H1 (cell line): Measurements from ENCODE around the gene AAR2. TPM values are rescaled to one million over a fixed set of nuclear protein-coding genes. Genes with fewer than 3 reads are reported as not detected.

Experiments
- CTCF ChIA-PET: fragments of 300-600 bp; sonication (Branson Sonifier 250); formaldehyde crosslinking; loops from one replicate; lab custom pipeline; 2021; ENCODE audit not compliant: partially characterized antibody; lab: Charles Lee
- POLR2A ChIA-PET: fragments of 300-600 bp; sonication (Branson Sonifier 250); formaldehyde crosslinking; loops from one replicate; lab custom pipeline; 2021; ENCODE audit warnings: inconsistent platforms; ENCODE audit not compliant: partially characterized antibody; lab: Charles Lee
- DNase-seq, 2 experiments: peaks; one replicate each; pipeline versions ENCODE4 v3.0.0 to v3.0.0-alpha.2; 2010 to 2022; ENCODE audit warnings: low spot score in 2 of 2, low read depth in 1 of 2, mixed read lengths in 1 of 2
- FAIRE-seq: peaks from 2 replicates; lab custom pipeline; 2011; peaks lifted over from hg19 to GRCh38; lab: Jason Lieb, UNC
- H2AFZ ChIP-seq: 2 replicates; pipeline ENCODE4 v1.8.1; 2012; ENCODE audit warnings: low read length, inconsistent platforms
- H2AK5ac ChIP-seq: 2 replicates; pipeline ENCODE4 v1.6.1; 2013; ENCODE audit warnings: low read depth, low read length
- H2BK120ac ChIP-seq: replicated peaks from 2 replicates; pipeline ENCODE3; 2013; ENCODE audit warnings: low read depth, low read length, inconsistent platforms
- H2BK12ac ChIP-seq: 2 replicates; pipeline ENCODE4 v1.6.1; 2013; ENCODE audit warnings: low read depth, low read length
- H2BK15ac ChIP-seq: 2 replicates; pipeline ENCODE4 v1.6.1; 2013; ENCODE audit warnings: low read length
- H2BK20ac ChIP-seq: 2 replicates; pipeline ENCODE4 v1.6.1; 2013; ENCODE audit warnings: low read length
- H2BK5ac ChIP-seq: 2 replicates; pipeline ENCODE4 v1.6.1; 2013; ENCODE audit warnings: low read depth, low read length
- H3K14ac ChIP-seq: 2 replicates; pipeline ENCODE4 v1.6.1; 2013; ENCODE audit warnings: inconsistent platforms; ENCODE audit not compliant: insufficient read length
- H3K18ac ChIP-seq: 2 replicates; pipeline ENCODE4 v1.6.1; 2013; ENCODE audit warnings: low read length; ENCODE audit errors: extremely low read depth
- H3K23ac ChIP-seq: 2 replicates; pipeline ENCODE4 v1.6.1; 2013; ENCODE audit warnings: inconsistent platforms; ENCODE audit not compliant: insufficient read length
- H3K23me2 ChIP-seq: 2 replicates; pipeline ENCODE4 v1.6.1; 2013; ENCODE audit warnings: low read depth, low read length
- H3K27ac ChIP-seq: 2 replicates; pipeline ENCODE4 v1.6.1; 2011; ENCODE audit warnings: low read depth, low read length, inconsistent platforms
- H3K27me3 ChIP-seq, 4 experiments: replicated peaks in 1 of 4; 1 replicate in 1 of 4; 2 replicates in 3 of 4; pipeline versions ENCODE4 v1.6.1 to v1.8.1; 2011 to 2013; ENCODE audit warnings: low read length in 3 of 4, mild to moderate bottlenecking in 3 of 4, inconsistent platforms in 2 of 4, mixed read lengths in 2 of 4, moderate library complexity in 1 of 4; ENCODE audit not compliant: control insufficient read depth in 3 of 4, insufficient read depth in 3 of 4; ENCODE audit errors: extremely low read depth in 1 of 4
- H3K36me3 ChIP-seq, 4 experiments: 2 replicates each; pipeline versions ENCODE4 v1.6.1 to v1.8.1; 2011 to 2013; ENCODE audit warnings: mild to moderate bottlenecking in 4 of 4, low read length in 3 of 4, moderate library complexity in 2 of 4, control low read depth in 1 of 4, inconsistent platforms in 1 of 4; ENCODE audit not compliant: insufficient read depth in 4 of 4, control insufficient read depth in 2 of 4
- H3K4ac ChIP-seq: replicated peaks from 2 replicates; pipeline ENCODE3; 2013; ENCODE audit warnings: low read length, low read depth, mixed read lengths, inconsistent platforms; ENCODE audit not compliant: insufficient read length
- H3K4me1 ChIP-seq, 4 experiments: replicated peaks in 1 of 4; 1 replicate in 1 of 4; 2 replicates in 3 of 4; pipeline versions ENCODE4 v1.6.1 to v1.8.1; 2011 to 2013; ENCODE audit warnings: low read length in 3 of 4, inconsistent platforms in 2 of 4, mixed read lengths in 1 of 4; ENCODE audit not compliant: insufficient read depth in 4 of 4, control insufficient read depth in 3 of 4
- H3K4me2 ChIP-seq, 2 experiments: 2 replicates each; pipeline versions ENCODE4 v1.6.1 to v1.8.1; 2011 to 2013; ENCODE audit warnings: low read depth in 2 of 2, low read length in 2 of 2, control low read depth in 1 of 2, inconsistent platforms in 1 of 2, mild to moderate bottlenecking in 1 of 2; ENCODE audit not compliant: insufficient read depth in 1 of 2
- H3K4me3 ChIP-seq, 4 experiments: fragments of 200-600, 300-600 bp in 1 of 4; sonication (generic), shearing (Covaris generic), sonication (Bioruptor Twin) in 1 of 4; 2 replicates each; pipeline versions ENCODE4 v1.5.1 to v1.8.1; 2011 to 2016; ENCODE audit warnings: low read length in 4 of 4, low read depth in 3 of 4, control low read depth in 2 of 4, inconsistent platforms in 2 of 4, mild to moderate bottlenecking in 2 of 4, mixed read lengths in 1 of 4, moderate library complexity in 1 of 4; ENCODE audit not compliant: insufficient read depth in 2 of 4; ENCODE audit errors: extremely low read depth in 1 of 4
- H3K56ac ChIP-seq: replicated peaks from 2 replicates; pipeline ENCODE3; 2013; ENCODE audit warnings: low read depth, mild to moderate bottlenecking, mixed read lengths, low read length, inconsistent platforms; ENCODE audit not compliant: insufficient read length
- H3K79me1 ChIP-seq: 2 replicates; pipeline ENCODE4 v1.6.1; 2013; ENCODE audit warnings: low read depth, low read length, control low read depth
- H3K79me2 ChIP-seq, 2 experiments: 2 replicates each; pipeline versions ENCODE4 v1.6.1 to v1.8.1; 2012 to 2013; ENCODE audit warnings: low read length in 2 of 2, mild to moderate bottlenecking in 2 of 2, inconsistent platforms in 1 of 2; ENCODE audit not compliant: insufficient read depth in 2 of 2, control insufficient read depth in 1 of 2
- H3K9ac ChIP-seq, 4 experiments: replicated peaks in 1 of 4; 1 replicate in 1 of 4; 2 replicates in 3 of 4; pipeline versions ENCODE4 v1.6.1 to v1.8.1; 2011 to 2013; ENCODE audit warnings: low read depth in 3 of 4, low read length in 3 of 4, control low read depth in 2 of 4, mild to moderate bottlenecking in 2 of 4, moderate library complexity in 2 of 4, inconsistent platforms in 1 of 4; ENCODE audit errors: extremely low read depth in 1 of 4
- H3K9me3 ChIP-seq, 2 experiments: 2 replicates each; pipeline versions ENCODE4 v1.6.1 to v1.8.1; 2012 to 2013; ENCODE audit warnings: mild to moderate bottlenecking in 2 of 2, moderate library complexity in 2 of 2, control low read depth in 1 of 2, inconsistent platforms in 1 of 2, low read depth in 1 of 2, low read length in 1 of 2, mixed read lengths in 1 of 2; ENCODE audit not compliant: insufficient read depth in 2 of 2
- H4K20me1 ChIP-seq, 2 experiments: replicated peaks in 1 of 2; 2 replicates each; pipeline versions ENCODE3 to v1.8.1; 2011 to 2013; ENCODE audit warnings: inconsistent platforms in 2 of 2, low read length in 2 of 2, mild to moderate bottlenecking in 1 of 2; ENCODE audit not compliant: insufficient read depth in 2 of 2, control insufficient read depth in 1 of 2
- H4K5ac ChIP-seq: 2 replicates; pipeline ENCODE4 v1.6.1; 2013; ENCODE audit warnings: low read length, low read depth, mixed read lengths, inconsistent platforms; ENCODE audit not compliant: insufficient read length
- H4K8ac ChIP-seq: 2 replicates; pipeline ENCODE4 v1.8.0; 2013; ENCODE audit warnings: mild to moderate bottlenecking, moderate library complexity, low read length, inconsistent platforms; ENCODE audit not compliant: insufficient read depth; ENCODE audit errors: extremely low read depth
- H4K91ac ChIP-seq: replicated peaks from 2 replicates; pipeline ENCODE3; 2013; ENCODE audit warnings: low read length, mixed read lengths, inconsistent platforms; ENCODE audit not compliant: insufficient read length
- ASH2L ChIP-seq: fragments of 200-600, 300-600 bp; sonication (generic); IDR thresholded peaks from one replicate; pipeline ENCODE4 v1.7.1; 2017; ENCODE audit warnings: low read length
- ATF3 ChIP-seq: IDR thresholded peaks from 2 replicates; pipeline ENCODE4 v1.6.1; 2011; ENCODE audit warnings: low read depth, mild to moderate bottlenecking, low read length; ENCODE audit not compliant: insufficient read depth
- CTBP2 ChIP-seq: IDR thresholded peaks from 2 replicates; pipeline ENCODE4 v1.7.0; 2011; ENCODE audit warnings: borderline replicate concordance, mild to moderate bottlenecking, moderate library complexity, mixed read lengths, low read length; ENCODE audit not compliant: insufficient read depth, insufficient read length
- CTCF ChIP-seq, 3 experiments: IDR thresholded peaks; 1 replicate in 2 of 3; 2 replicates in 1 of 3; pipeline versions ENCODE4 v1.5.1 to v1.6.1; 2011; ENCODE audit warnings: low read length in 3 of 3, mild to moderate bottlenecking in 3 of 3, inconsistent platforms in 2 of 3, low read depth in 1 of 3, moderate library complexity in 1 of 3; ENCODE audit not compliant: insufficient read depth in 1 of 3; ENCODE audit errors: control extremely low read depth in 1 of 3
- EP300 ChIP-seq, 2 experiments: IDR thresholded peaks; 1 replicate in 1 of 2; 2 replicates in 1 of 2; pipeline ENCODE4 v1.6.1; 2011 to 2012; ENCODE audit warnings: low read depth in 2 of 2, low read length in 2 of 2, mild to moderate bottlenecking in 2 of 2, borderline replicate concordance in 1 of 2, inconsistent platforms in 1 of 2, moderate library complexity in 1 of 2
- MAFK ChIP-seq: IDR thresholded peaks from 2 replicates; pipeline ENCODE4 v1.6.1; 2012; ENCODE audit warnings: low read depth, mild to moderate bottlenecking, improper control_type of control experiment, low read length
- MAX ChIP-seq: IDR thresholded peaks from 2 replicates; pipeline ENCODE4 v1.6.1; 2012; ENCODE audit warnings: inconsistent platforms
- POLR2AphosphoS5 ChIP-seq: IDR thresholded peaks from 2 replicates; pipeline ENCODE4 v1.6.1; 2011; ENCODE audit warnings: low read depth, low read length
- RNF2 ChIP-seq: fragments of 200-900, 300-1000 bp; sonication (generic); IDR thresholded peaks from 2 replicates; pipeline ENCODE4 v1.7.1; 2016; ENCODE audit warnings: borderline replicate concordance, low read depth, mild to moderate bottlenecking, antibody characterized with exemption, low read length; ENCODE audit not compliant: poor library complexity, severe bottlenecking; ENCODE audit errors: missing control alignments
- SIX5 ChIP-seq: IDR thresholded peaks from 2 replicates; pipeline ENCODE4 v1.6.1; 2011; ENCODE audit warnings: mild to moderate bottlenecking, low read depth, low read length
- WGBS, 2 experiments: shearing (Covaris generic) in 1 of 2; methylation state at CpG; one replicate each; pipeline versions ENCODE4 v1.1.6 to v1.1.7; 2013 to 2015; ENCODE audit warnings: low lambda C conversion rate in 2 of 2, mixed read lengths in 2 of 2, inconsistent platforms in 1 of 2, low coverage in 1 of 2, missing lambda C conversion rate in 1 of 2; ENCODE audit not compliant: insufficient replicate concordance in 2 of 2, insufficient coverage in 1 of 2, insufficient read length in 1 of 2; ENCODE audit errors: extremely low coverage in 1 of 2, missing lambda C conversion rate in 1 of 2; 5-methylcytosine and 5-hydroxymethylcytosine counted together
- polyA plus RNA-seq, 7 experiments: library from polyadenylated mRNA; depleted of rRNA in 3 of 7; stranded (reverse) in 5 of 7; unstranded in 2 of 7; fragments of >200 nt in 5 of 7; fragments of 200-250 nt in 2 of 7; gene quantifications; 1 replicate in 5 of 7; 2 replicates in 1 of 7; 4 replicates in 1 of 7; pipeline versions ENCODE4 v1.2.1 to v1.2.3, GENCODE V29; 2011 to 2013; ENCODE audit warnings: missing spikeins in 2 of 7, mixed read lengths in 2 of 7
- total RNA-seq: library from RNA; stranded (reverse); fragmentation: NEBNext Ultra II Directional; extraction: Animal tissue kit (Norgen Biotek cat#: 25700); gene quantifications from 2 replicates; pipeline ENCODE4 v1.2.1, GENCODE V29; 2021

The AAR2 gene
- total and polyA plus RNA-seq, 2 of the 8 experiments (the other 6 are each of a cell fraction or from before 2014, with no cell fraction given): 25.5 to 36.1 TPM

- DNase-seq: no peak
- H3K23me2 ChIP-seq: no peaks in the 10 kb centered on the region
- CTCF ChIA-PET: interaction anchor here (1.4 to 14.8 kb wide), 11 partner anchors 8 to 237 kb away, joined by 4 to 151 read pairs (median 14); no protein-coding TSS in a partner anchor
- H2BK120ac ChIP-seq: no peak overlapping the region
- H4K8ac ChIP-seq: no peak overlapping the region
- H2AK5ac ChIP-seq: no peak overlapping the region
- no peak overlapping the region for H3K18ac ChIP-seq
- H3K23ac ChIP-seq: no peak overlapping the region
- no peaks in the 10 kb centered on the region; a peak in 1 of 8 replicates for H3K36me3 ChIP-seq
- no peak overlapping the region for H2BK12ac ChIP-seq
- no peak overlapping the region for H3K27ac ChIP-seq
- H3K79me2 ChIP-seq: no peaks in the 10 kb centered on the region
- H2AFZ ChIP-seq: no peak overlapping the region
- no peak overlapping the region for H3K14ac ChIP-seq
- H3K4me3 ChIP-seq: no peak overlapping the region
- H4K20me1 ChIP-seq: no peaks in the 10 kb centered on the region
- H3K4me2 ChIP-seq: no peak overlapping the region
- H3K9ac ChIP-seq: no peak overlapping the region
- H3K56ac ChIP-seq: no peak overlapping the region
- no peak overlapping the region for H3K4ac ChIP-seq
- H4K91ac ChIP-seq: no peak overlapping the region
- no peak overlapping the region for H2BK5ac ChIP-seq
- H2BK15ac ChIP-seq: no peak overlapping the region
- no peak overlapping the region for H4K5ac ChIP-seq
- H3K9me3 ChIP-seq: no peaks in the 10 kb centered on the region
- whole genome bisulfite sequencing, 2 experiments: 86% methylated on average over 4 of the region's 4 CpGs; no CpG with 5 or more reads in 1 of the 2 experiments
- POLR2A ChIA-PET: no interaction called here
- no peak for FAIRE-seq
- H3K79me1 ChIP-seq: no peaks in the 10 kb centered on the region
- no peaks in the 10 kb centered on the region for H3K4me1 ChIP-seq
- H3K27me3 ChIP-seq: no peaks in the 10 kb centered on the region
- no peak overlapping the region for H2BK20ac ChIP-seq
- TF ChIP-seq SIX5 (no peak), ATF3 (no peak), POLR2AphosphoS5 (no peak), ASH2L (no peak), MAX (no peak), CTBP2 (no peak), MAFK (no peak), CTCF (IDR thresholded peaks at IDR 0.05; ENCODE audit: control extremely low read depth in 1 of 3, insufficient read depth in 1 of 3, low read depth in 1 of 3, low read length in 3 of 3) (no peak), EP300 (IDR thresholded peaks at IDR 0.05; ENCODE audit: borderline replicate concordance in 1 of 2, low read depth in 2 of 2, low read length in 2 of 2) (no peak), RNF2 (no peak)
Measured at GRCh38 chr20:36201198-36201597, 35.1 kb upstream of the AAR2 start.
